ENCODE measurements around the gene CTIF. TPM values are rescaled to one million over a fixed set of nuclear protein-coding genes. Genes with fewer than 3 reads are reported as not detected.

The CTIF gene
- total RNA-seq, 2 experiments from 2014 or later, result 0.06 to 0.38 TPM

DNA sequence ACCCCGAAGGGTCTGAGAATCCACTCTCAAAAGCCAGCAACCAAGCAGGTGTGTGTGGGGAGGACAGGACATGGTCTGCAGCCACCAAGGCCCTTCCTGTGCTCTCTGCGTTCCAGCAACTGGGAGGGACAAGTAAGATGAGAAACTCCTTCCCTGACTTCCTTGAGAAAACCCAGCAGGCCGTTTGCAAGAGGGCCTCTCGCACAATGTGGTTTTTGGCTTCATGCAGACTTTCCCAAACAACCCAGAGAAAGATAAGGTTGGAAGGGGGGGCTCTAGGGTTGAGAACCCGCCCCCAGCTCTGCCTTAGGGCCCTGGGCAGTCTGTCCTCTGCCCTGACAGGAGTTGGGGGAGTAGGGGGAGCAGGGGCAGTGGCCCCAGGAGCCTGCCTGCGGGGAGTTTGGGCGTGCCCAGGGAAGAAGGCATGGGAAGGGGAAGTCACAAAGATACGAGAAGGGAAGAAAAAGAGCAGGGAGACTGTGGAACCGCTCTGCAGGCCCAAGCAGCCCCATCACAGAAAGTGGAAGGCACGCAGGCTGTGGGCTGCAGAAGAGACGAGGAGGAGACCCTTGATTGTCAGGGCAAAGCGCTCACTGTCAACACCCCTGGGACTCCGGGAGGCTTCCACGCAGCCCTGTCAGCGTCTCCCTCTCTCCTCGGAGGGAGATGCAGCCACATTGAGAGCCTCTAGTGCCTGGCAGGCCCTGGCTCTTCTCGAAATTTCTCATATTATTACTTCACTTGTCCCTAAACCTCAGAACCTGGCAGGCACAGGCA lies 312.2 kb downstream of the CTIF start:
- Histone ChIP-seq H4K20me1 (ENCODE audit: insufficient read depth, low read length) (no peaks in the 10 kb centered on the region), H3K36me3 (ENCODE audit: insufficient read depth, low read length) (no peaks in the 10 kb centered on the region), H3K9me2 (ENCODE audit: insufficient read depth, low read length) (no peaks in the 10 kb centered on the region), H3K79me2 (ENCODE audit: insufficient read depth, low read depth, low read length) (no peaks in the 10 kb centered on the region), H3K27ac (ENCODE audit: low read depth, low read length, poor library complexity, severe bottlenecking) (no peak overlapping the region), H3K4me2 (ENCODE audit: low read length) (no peak overlapping the region), H3K4me1 (ENCODE audit: insufficient read depth, low read length, poor library complexity, severe bottlenecking) (no peaks in the 10 kb centered on the region), H2AFZ (ENCODE audit: low read length) (no peak overlapping the region), H3K4me3 (ENCODE audit: low read depth, low read length, poor library complexity, severe bottlenecking) (no peak overlapping the region), H3K9me3 (ENCODE audit: low read length) (no peaks in the 10 kb centered on the region)
- intact Hi-C loops (cut with micrococcal nuclease; ENCODE audit: unreplicated experiment), result no loop called here
- POLR2A ChIA-PET, result no interaction called here
- DNase-seq (ENCODE audit: low spot score), result no peak
- CTCF ChIA-PET (ENCODE audit: unreplicated experiment), result no interaction called here
- no peak for TF ChIP-seq EZH2phosphoT487 (IDR thresholded peaks at IDR 0.05; ENCODE audit: borderline replicate concordance, low read depth, low read length)
- TF ChIP-seq, protein P1, sequence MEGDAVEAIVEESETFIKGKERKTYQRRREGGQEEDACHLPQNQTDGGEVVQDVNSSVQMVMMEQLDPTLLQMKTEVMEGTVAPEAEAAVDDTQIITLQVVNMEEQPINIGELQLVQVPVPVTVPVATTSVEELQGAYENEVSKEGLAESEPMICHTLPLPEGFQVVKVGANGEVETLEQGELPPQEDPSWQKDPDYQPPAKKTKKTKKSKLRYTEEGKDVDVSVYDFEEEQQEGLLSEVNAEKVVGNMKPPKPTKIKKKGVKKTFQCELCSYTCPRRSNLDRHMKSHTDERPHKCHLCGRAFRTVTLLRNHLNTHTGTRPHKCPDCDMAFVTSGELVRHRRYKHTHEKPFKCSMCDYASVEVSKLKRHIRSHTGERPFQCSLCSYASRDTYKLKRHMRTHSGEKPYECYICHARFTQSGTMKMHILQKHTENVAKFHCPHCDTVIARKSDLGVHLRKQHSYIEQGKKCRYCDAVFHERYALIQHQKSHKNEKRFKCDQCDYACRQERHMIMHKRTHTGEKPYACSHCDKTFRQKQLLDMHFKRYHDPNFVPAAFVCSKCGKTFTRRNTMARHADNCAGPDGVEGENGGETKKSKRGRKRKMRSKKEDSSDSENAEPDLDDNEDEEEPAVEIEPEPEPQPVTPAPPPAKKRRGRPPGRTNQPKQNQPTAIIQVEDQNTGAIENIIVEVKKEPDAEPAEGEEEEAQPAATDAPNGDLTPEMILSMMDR (conservative IDR thresholded peaks at IDR 0.05; ENCODE audit: low read length), result no peak
- no TSS peak for BruUV-seq (replicated peaks)

DNA sequence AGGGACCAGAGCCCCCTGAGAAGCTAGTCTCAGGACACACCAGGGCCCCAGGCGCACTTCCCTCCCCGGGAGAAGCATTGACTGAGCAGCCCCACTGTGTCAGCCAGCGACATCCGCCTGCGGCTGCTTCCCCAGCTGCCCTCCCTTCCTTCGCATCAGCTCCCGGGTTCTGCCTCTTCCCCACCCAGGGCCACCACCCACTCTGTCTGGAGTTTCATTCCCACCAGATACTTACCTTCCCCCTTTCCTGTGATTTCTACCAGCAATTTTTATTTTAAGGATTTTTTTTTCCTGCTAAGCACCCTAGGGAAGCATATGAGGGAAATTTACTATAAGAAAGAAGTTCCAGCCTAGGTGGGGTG lies 312.7 kb downstream of the CTIF start:
- Histone ChIP-seq H3K9me2 (ENCODE audit: insufficient read depth, low read length) (no peaks in the 10 kb centered on the region), H3K4me2 (ENCODE audit: low read length) (no peak overlapping the region), H4K20me1 (ENCODE audit: insufficient read depth, low read length) (no peaks in the 10 kb centered on the region), H3K9me3 (ENCODE audit: low read length) (no peaks in the 10 kb centered on the region), H3K27ac (ENCODE audit: low read depth, low read length, poor library complexity, severe bottlenecking) (no peak overlapping the region), H3K36me3 (ENCODE audit: insufficient read depth, low read length) (no peaks in the 10 kb centered on the region), H2AFZ (ENCODE audit: low read length) (no peak overlapping the region), H3K4me3 (ENCODE audit: low read depth, low read length, poor library complexity, severe bottlenecking) (no peak overlapping the region), H3K4me1 (ENCODE audit: insufficient read depth, low read length, poor library complexity, severe bottlenecking) (no peaks in the 10 kb centered on the region), H3K79me2 (ENCODE audit: insufficient read depth, low read depth, low read length) (no peaks in the 10 kb centered on the region)
- CTCF ChIA-PET (ENCODE audit: unreplicated experiment), result no interaction called here
- BruUV-seq (replicated peaks), result no TSS peak
- POLR2A ChIA-PET, result no interaction called here
- no peak for DNase-seq (ENCODE audit: low spot score)
- TF ChIP-seq, protein P1 (conservative IDR thresholded peaks at IDR 0.05; ENCODE audit: low read length), result no peak
- no peak for TF ChIP-seq EZH2phosphoT487 (IDR thresholded peaks at IDR 0.05; ENCODE audit: borderline replicate concordance, low read depth, low read length)
- intact Hi-C loops (cut with micrococcal nuclease; ENCODE audit: unreplicated experiment), result no loop called here

DNA sequence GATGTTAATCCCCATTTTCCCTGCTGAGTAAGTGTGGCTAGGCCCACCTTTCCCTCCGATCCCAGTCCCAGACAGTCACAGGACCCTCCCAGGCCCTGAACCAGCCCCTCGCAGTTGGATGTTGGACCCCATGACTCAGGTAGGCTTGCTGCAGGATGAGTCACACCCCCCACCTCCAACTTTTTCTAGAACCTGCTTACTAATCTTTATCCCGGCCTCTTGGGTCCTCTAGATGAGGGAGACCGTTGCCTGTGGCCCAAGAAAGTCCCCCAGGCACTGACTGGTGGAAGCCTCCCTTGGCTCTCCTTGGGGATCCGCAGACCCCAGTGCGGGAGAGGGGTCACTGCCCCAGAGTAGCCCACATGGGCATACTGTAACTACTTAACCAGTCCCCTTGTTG lies 313.5 kb downstream of the CTIF start:
- CTCF ChIA-PET (ENCODE audit: unreplicated experiment), result no interaction called here
- H3K4me2 ChIP-seq (ENCODE audit: low read length), result no peak overlapping the region
- no peak for DNase-seq (ENCODE audit: low spot score)
- H2AFZ ChIP-seq (ENCODE audit: low read length), result no peak overlapping the region
- intact Hi-C loops (cut with micrococcal nuclease; ENCODE audit: unreplicated experiment), result no loop called here
- H3K27ac ChIP-seq (ENCODE audit: low read depth, low read length, poor library complexity, severe bottlenecking), result no peak overlapping the region
- H4K20me1 ChIP-seq (ENCODE audit: insufficient read depth, low read length), result no peaks in the 10 kb centered on the region
- no peak for TF ChIP-seq EZH2phosphoT487 (IDR thresholded peaks at IDR 0.05; ENCODE audit: borderline replicate concordance, low read depth, low read length)
- TF ChIP-seq, protein P1 (conservative IDR thresholded peaks at IDR 0.05; ENCODE audit: low read length), result no peak
- H3K9me3 ChIP-seq (ENCODE audit: low read length), result no peaks in the 10 kb centered on the region
- no peak overlapping the region for H3K4me3 ChIP-seq (ENCODE audit: low read depth, low read length, poor library complexity, severe bottlenecking)
- H3K4me1 ChIP-seq (ENCODE audit: insufficient read depth, low read length, poor library complexity, severe bottlenecking), result no peaks in the 10 kb centered on the region
- H3K79me2 ChIP-seq (ENCODE audit: insufficient read depth, low read depth, low read length), result no peaks in the 10 kb centered on the region
- BruUV-seq (replicated peaks), result no TSS peak
- POLR2A ChIA-PET, result no interaction called here
- no peaks in the 10 kb centered on the region for H3K9me2 ChIP-seq (ENCODE audit: insufficient read depth, low read length)
- H3K36me3 ChIP-seq (ENCODE audit: insufficient read depth, low read length), result no peaks in the 10 kb centered on the region

Data from OCI-LY7 (cell line).